Measurements from ENCODE around the gene LRRC31.

Gene LRRC31

GRCh38 chr3:169861871-169862270 is 7.9 kb downstream of the LRRC31 start:
- DNase-seq = no peak

- no peak for DNase-seq
Observed at GRCh38 chr3:169857811-169858210, 11.9 kb downstream of the LRRC31 start.

GRCh38 chr3:169855514-169855913 is 14.2 kb downstream of the LRRC31 start:
- no peak for DNase-seq

DNA sequence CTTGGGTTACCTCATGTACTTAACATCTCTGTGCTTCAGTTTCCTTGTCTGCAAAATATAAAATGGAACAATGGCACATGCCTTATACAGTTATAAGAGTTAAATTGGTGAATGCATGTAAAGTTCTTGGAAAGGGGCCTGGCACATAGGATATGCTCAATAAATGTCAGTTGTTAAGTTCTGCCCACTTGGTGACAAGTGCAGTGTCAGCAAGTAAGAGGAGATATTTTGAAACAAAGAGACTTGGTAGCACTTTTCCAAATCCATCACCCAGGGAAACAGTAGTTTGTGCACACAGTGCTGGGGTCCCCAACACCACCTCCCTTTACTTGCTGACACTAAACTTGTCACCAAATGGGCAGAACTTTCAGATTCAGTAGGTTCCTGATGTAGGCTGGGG is 19.1 kb downstream of the LRRC31 start:
- DNase-seq = no peak

- no peak for DNase-seq
Observed at GRCh38 chr3:169848741-169849140, 21.0 kb downstream of the LRRC31 start.

DNA sequence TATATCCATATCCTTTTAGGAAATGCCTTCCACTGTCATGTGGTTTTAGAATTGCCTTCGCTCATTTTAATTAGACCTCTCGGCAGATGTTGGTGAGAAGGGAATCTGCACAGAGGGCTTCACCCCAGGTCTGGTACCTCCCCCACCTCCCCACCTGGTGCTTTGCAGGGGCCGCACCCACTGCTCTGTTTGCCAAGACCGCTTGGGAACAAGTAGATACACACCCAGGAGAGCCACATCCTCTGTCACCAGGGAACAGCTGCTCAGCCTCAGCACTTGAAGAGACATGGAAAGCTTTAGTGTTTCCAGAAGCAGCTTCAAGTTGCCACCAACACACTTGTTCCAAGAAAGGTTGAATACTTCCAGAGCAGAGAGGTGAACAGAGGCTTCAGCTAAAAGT is 21.8 kb downstream of the LRRC31 start:
- DNase-seq = no peak

DNA sequence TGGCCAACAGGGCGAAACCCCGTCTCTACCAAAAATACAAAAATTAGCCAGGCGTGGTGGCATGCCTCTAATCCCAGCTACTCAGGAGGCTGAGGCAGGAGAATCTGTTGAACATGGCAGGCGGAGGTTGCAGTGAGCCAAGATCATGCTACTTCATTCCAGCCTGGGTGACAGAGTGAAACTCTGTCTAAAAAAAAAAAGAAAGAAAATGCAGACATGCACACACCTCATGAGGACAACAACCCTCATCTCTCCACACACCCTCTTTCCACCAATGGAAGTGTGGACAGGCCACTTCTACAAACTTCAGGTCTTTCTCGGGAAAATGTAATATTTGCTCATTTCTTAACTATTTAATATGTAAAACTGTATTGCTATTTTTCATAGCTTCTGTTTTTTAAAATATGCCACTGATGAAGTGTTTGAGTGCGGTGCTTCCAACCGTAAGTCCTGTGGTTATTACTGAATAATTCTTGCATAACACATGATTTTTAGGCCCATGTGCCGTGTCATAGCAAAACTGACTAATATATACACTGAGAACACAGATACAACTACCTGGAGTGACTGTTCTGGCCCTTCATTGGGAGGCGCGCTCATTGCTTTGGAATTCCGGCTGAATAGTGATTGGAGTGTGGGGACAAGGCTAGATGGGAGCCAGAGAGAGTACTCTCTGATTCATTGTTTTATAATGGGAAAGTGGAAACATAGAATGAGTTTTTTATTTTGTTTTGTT is 23.1 kb downstream of the LRRC31 start:
- no peak for DNase-seq

DNA sequence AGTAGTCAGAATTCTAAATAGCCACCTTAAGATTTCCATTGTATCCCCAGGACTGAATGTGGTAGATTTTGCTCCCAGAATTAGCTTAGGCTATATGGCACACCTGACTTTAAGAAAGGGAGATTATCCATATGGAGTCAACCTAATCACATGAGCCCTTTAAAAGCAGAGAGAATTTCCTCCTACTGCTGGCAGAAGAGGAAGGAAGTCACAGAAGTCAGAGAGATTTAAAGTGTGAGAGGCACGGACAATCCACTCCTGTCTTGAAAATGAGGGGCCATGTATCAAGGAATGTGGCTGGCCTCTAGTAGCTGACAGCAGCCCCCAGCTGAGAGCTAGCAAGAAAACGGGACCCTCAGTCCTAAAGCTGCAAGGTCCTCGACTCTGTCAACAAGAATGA is 26.8 kb downstream of the LRRC31 start:
- DNase-seq = no peak

DNA sequence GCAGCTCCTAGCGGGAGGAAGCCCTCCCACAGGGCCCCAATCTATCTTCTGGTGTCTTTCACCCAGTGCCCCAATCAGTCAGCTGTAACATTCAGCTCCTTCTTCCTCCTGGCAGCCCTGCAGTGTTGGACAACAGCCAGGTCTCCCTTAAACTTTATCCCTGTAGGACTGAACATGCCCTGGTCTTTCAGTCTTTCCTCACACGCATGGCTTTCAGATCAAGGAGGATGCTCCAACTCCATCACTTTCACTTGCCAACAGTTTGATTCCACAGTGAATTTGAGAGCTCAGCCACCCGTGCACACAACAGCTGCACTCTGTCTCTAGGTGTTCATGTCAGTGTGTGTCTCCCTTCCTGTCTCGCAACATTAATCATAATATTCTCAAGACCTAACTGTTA is 28.6 kb downstream of the LRRC31 start:
- DNase-seq = no peak

GRCh38 chr3:169838511-169839030 is 31.2 kb downstream of the LRRC31 start:
- DNase-seq = no peak

DNA sequence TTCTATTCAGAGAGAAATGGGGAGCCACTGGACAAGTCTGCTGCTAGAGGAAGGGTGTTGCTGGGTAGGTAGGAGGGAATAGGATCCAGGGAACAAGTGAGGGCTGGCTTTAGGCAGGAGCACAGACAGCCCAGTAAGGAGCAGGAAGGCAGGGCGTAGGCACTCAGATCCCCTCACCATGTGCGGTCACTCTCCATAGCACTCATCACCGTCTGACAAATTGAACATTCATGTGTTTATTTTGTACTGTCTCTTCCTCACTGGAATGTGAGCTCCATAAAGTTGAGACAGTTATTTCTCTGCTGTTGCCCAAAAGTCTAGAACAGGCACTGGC is 32.8 kb downstream of the LRRC31 start:
- DNase-seq = no peak

- no peak for DNase-seq
Observed at GRCh38 chr3:169836078-169836941, 33.4 kb downstream of the LRRC31 start.

GRCh38 chr3:169835533-169835932 is 34.2 kb downstream of the LRRC31 start:
- DNase-seq = no peak

DNA sequence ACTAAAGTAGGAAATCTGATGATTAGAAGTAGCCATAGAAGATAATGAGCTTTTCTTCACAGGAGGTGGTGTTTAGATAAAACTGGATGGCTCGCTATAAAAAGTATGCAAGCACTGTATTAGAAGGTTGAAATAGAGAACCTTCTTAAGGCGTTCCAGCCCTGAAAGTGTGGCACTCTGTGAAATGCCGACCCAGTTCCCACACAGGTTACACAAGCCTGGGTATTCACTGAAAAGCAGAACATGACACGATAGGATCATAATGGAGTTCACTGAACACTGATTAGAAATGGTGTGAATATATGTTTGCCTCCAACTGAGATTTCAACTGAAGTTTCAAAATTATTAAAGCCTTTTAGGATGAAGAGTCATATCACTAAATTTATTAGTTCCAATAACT is 42.0 kb downstream of the LRRC31 start:
- no peak for DNase-seq

- DNase-seq = no peak
Observed at GRCh38 chr3:169825316-169825715, 44.4 kb downstream of the LRRC31 start.

GRCh38 chr3:169822983-169823382 is 46.8 kb downstream of the LRRC31 start:
- no peak for DNase-seq

DNA sequence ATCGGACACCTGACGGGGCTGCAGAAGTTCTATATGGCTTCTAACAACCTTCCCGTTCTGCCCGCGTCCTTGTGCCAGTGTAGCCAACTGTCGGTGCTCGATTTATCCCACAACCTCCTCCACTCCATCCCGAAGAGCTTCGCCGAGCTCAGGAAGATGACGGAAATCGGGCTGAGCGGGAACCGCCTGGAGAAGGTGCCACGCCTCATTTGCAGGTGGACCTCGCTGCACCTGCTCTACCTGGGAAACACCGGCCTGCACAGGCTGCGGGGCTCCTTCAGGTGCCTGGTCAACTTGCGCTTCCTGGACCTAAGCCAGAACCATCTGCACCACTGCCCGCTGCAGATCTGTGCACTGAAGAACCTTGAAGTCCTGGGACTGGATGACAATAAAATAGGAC is 47.2 kb downstream of the LRRC31 start:
- no peak for DNase-seq

DNA sequence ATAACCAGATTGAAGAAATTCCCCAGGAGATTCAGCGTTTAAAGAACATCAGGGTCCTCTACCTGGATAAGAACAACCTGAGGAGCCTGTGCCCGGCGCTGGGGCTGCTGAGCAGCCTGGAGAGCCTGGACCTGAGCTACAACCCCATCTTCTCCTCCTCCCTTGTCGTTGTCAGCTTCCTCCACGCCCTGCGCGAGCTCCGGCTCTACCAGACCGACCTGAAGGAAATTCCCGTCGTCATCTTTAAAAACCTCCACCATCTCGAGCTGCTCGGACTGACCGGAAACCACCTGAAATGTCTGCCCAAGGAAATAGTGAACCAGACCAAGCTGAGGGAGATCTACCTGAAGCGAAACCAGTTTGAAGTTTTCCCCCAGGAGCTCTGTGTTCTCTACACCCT is 47.6 kb downstream of the LRRC31 start:
- DNase-seq = no peak

DNA sequence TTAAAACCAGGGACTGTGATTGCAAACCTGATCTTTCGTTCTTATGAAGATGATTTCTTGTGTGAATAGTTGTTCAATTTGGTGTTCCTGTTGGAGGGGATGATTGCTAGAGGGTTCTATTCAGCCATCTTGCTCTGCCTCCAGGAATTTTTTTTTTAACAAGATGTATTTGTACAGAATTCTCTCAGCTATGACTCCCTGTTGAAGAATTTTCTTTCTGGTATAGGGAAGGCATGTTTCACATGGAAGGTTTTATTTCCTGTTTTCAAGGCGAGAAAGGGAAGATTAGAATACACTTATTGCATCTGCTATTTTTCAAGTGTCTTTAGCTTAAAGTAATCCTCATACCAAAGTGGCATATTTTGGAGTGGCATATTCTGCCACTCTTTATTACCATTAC is 51.4 kb downstream of the LRRC31 start:
- DNase-seq = no peak

GRCh38 chr3:169815590-169816150 is 54.1 kb downstream of the LRRC31 start:
- no peak for DNase-seq

- no peak for DNase-seq
Observed at GRCh38 chr3:169813757-169814517, 55.8 kb downstream of the LRRC31 start.

DNA sequence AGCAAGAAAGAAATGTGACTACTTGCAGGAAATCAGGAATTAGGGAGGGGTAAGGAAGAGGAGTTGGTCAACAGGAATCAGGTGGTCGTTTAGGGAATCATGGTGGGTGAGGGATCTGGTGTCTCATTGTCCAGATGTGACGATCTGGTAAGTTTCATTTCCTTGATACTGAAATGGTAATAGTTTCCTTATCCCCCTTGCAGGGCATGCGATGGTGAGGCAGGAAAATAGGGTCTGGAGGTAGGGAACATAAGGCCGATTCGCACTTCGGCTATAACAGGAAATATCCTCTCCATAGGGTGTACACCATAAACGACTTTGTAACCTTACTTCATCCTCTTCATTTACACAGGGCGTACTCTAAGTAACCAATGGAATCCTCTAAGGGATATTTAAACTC is 56.5 kb downstream of the LRRC31 start:
- DNase-seq = no peak
